ENCODE data around the gene SDK2.
"Not testable (repeated sequence)": the region's sequence is repeated elsewhere in the genome, so short reads cannot be mapped to it uniquely, and the experiment has no call there.

The SDK2 gene

GRCh38 chr17:73464447-73464846 lies 179.8 kb downstream of the SDK2 start:
- Mint-ChIP-seq H3K27me3 (peaks cover 13 to 22% of the 10 kb centered on the region in 2 donors), H3K36me3 (ENCODE audit: insufficient read depth) (no peaks in the 10 kb centered on the region), H3K4me1 (ENCODE audit: low read depth in 2 of 2) (no peaks in the 10 kb centered on the region), H3K4me3 (no peak overlapping the region), H3K27ac (no peak overlapping the region), H3K9me3 (peaks cover 0 to 2% of the 10 kb centered on the region in 2 donors)
- DNase-seq: no peak
- ATAC-seq (replicated peaks): no peak

GRCh38 chr17:73463821-73464220 lies 180.4 kb downstream of the SDK2 start:
- no peak for DNase-seq
- peaks cover 0 to 2% of the 10 kb centered on the region in 2 donors for H3K9me3 Mint-ChIP-seq
- peaks cover 19 to 28% of the 10 kb centered on the region in 2 donors for H3K27me3 Mint-ChIP-seq
- H3K4me3 Mint-ChIP-seq: no peak overlapping the region
- no peak for ATAC-seq (replicated peaks)
- H3K27ac Mint-ChIP-seq: no peak overlapping the region
- no peaks in the 10 kb centered on the region for H3K36me3 Mint-ChIP-seq (ENCODE audit: insufficient read depth)
- H3K4me1 Mint-ChIP-seq (ENCODE audit: low read depth in 2 of 2): no peaks in the 10 kb centered on the region

GRCh38 chr17:73462823-73463222 lies 181.4 kb downstream of the SDK2 start:
- H3K36me3 Mint-ChIP-seq (ENCODE audit: insufficient read depth): no peaks in the 10 kb centered on the region
- H3K4me3 Mint-ChIP-seq: no peak overlapping the region
- no peaks in the 10 kb centered on the region for H3K4me1 Mint-ChIP-seq (ENCODE audit: low read depth in 2 of 2)
- DNase-seq (no peak), ATAC-seq (replicated peaks) (no peak)
- peaks cover 23 to 30% of the 10 kb centered on the region in 2 donors for H3K27me3 Mint-ChIP-seq
- H3K9me3 Mint-ChIP-seq: peaks cover 0 to 2% of the 10 kb centered on the region in 2 donors
- no peak overlapping the region for H3K27ac Mint-ChIP-seq

- no peak for DNase-seq
- H3K27ac Mint-ChIP-seq: no peak overlapping the region
- no peak overlapping the region for H3K4me3 Mint-ChIP-seq
- no peak for ATAC-seq (replicated peaks)
- H3K4me1 Mint-ChIP-seq (ENCODE audit: low read depth in 2 of 2): no peaks in the 10 kb centered on the region
- peaks cover 0 to 2% of the 10 kb centered on the region in 2 donors for H3K9me3 Mint-ChIP-seq
- no peaks in the 10 kb centered on the region for H3K36me3 Mint-ChIP-seq (ENCODE audit: insufficient read depth)
- peaks cover 18 to 33% of the 10 kb centered on the region in 2 donors for H3K27me3 Mint-ChIP-seq
Measured at GRCh38 chr17:73459980-73460379, 184.3 kb downstream of the SDK2 start.

- H3K4me3 Mint-ChIP-seq: no peak overlapping the region
- H3K27ac Mint-ChIP-seq: no peak overlapping the region
- ATAC-seq (replicated peaks): no peak
- no peaks in the 10 kb centered on the region for H3K36me3 Mint-ChIP-seq (ENCODE audit: insufficient read depth)
- H3K9me3 Mint-ChIP-seq: peaks cover 0 to 2% of the 10 kb centered on the region in 2 donors
- H3K4me1 Mint-ChIP-seq (ENCODE audit: low read depth in 2 of 2): no peaks in the 10 kb centered on the region
- H3K27me3 Mint-ChIP-seq: peaks cover 18 to 39% of the 10 kb centered on the region in 2 donors
- no peak for DNase-seq
Measured at GRCh38 chr17:73455767-73456166, 188.5 kb downstream of the SDK2 start.

- Mint-ChIP-seq H3K4me1 (ENCODE audit: low read depth in 2 of 2) (no peaks in the 10 kb centered on the region), H3K9me3 (peaks cover 0 to 2% of the 10 kb centered on the region in 2 donors), H3K36me3 (ENCODE audit: insufficient read depth) (no peaks in the 10 kb centered on the region), H3K4me3 (no peak overlapping the region), H3K27ac (no peak overlapping the region), H3K27me3 (peaks cover 22 to 45% of the 10 kb centered on the region in 2 donors)
- DNase-seq: no peak
- no peak for ATAC-seq (replicated peaks)
Measured at GRCh38 chr17:73455050-73455687, 189.1 kb downstream of the SDK2 start.

- H3K4me3 Mint-ChIP-seq; H3K4me1 Mint-ChIP-seq (ENCODE audit: low read depth in 2 of 2); H3K27ac Mint-ChIP-seq; H3K9me3 Mint-ChIP-seq; ATAC-seq (replicated peaks); DNase-seq; H3K36me3 Mint-ChIP-seq (ENCODE audit: insufficient read depth): not testable (repeated sequence)
- peaks cover 11 to 38% of the 10 kb centered on the region in 2 donors for H3K27me3 Mint-ChIP-seq
Measured at GRCh38 chr17:73453494-73453893, 190.8 kb downstream of the SDK2 start.

- Mint-ChIP-seq H3K27ac (no peak overlapping the region), H3K9me3 (peaks cover 0 to 2% of the 10 kb centered on the region in 2 donors), H3K36me3 (ENCODE audit: insufficient read depth) (no peaks in the 10 kb centered on the region), H3K27me3 (peaks cover 10 to 36% of the 10 kb centered on the region in 2 donors), H3K4me3 (no peak overlapping the region), H3K4me1 (ENCODE audit: low read depth in 2 of 2) (no peaks in the 10 kb centered on the region)
- DNase-seq (no peak), ATAC-seq (replicated peaks) (no peak)
Measured at GRCh38 chr17:73453090-73453489, 191.2 kb downstream of the SDK2 start.

- H3K9me3 Mint-ChIP-seq: peaks cover 0 to 2% of the 10 kb centered on the region in 2 donors
Measured at GRCh38 chr17:73452009-73452408, 192.2 kb downstream of the SDK2 start.

GRCh38 chr17:73447319-73447718 lies 196.9 kb downstream of the SDK2 start:
- H3K27ac Mint-ChIP-seq: no peak overlapping the region
- H3K9me3 Mint-ChIP-seq: peaks cover 0 to under 1% of the 10 kb centered on the region in 2 donors
- ATAC-seq (replicated peaks): no peak
- no peak for DNase-seq
- peaks cover 16 to 32% of the 10 kb centered on the region in 2 donors for H3K27me3 Mint-ChIP-seq
- H3K4me1 Mint-ChIP-seq (ENCODE audit: low read depth in 2 of 2): no peaks in the 10 kb centered on the region
- no peak overlapping the region for H3K4me3 Mint-ChIP-seq
- H3K36me3 Mint-ChIP-seq (ENCODE audit: insufficient read depth): no peaks in the 10 kb centered on the region

More at GRCh38 chr17:73452009-73452408, 192.2 kb downstream of the SDK2 start:
- Mint-ChIP-seq H3K4me1 (ENCODE audit: low read depth in 2 of 2) (no peaks in the 10 kb centered on the region), H3K27ac (no peak overlapping the region), H3K27me3 (peaks cover 10 to 44% of the 10 kb centered on the region in 2 donors), H3K4me3 (no peak overlapping the region), H3K36me3 (ENCODE audit: insufficient read depth) (no peaks in the 10 kb centered on the region)
- DNase-seq (no peak), ATAC-seq (replicated peaks) (no peak)

GRCh38 chr17:73446617-73447016 lies 197.6 kb downstream of the SDK2 start:
- DNase-seq (no peak), ATAC-seq (replicated peaks) (no peak)
- no peak overlapping the region for H3K4me3 Mint-ChIP-seq
- no peaks in the 10 kb centered on the region for H3K9me3 Mint-ChIP-seq
- H3K27ac Mint-ChIP-seq: no peak overlapping the region
- peaks cover 12 to 32% of the 10 kb centered on the region in 2 donors for H3K27me3 Mint-ChIP-seq
- no peaks in the 10 kb centered on the region for H3K4me1 Mint-ChIP-seq (ENCODE audit: low read depth in 2 of 2)
- no peaks in the 10 kb centered on the region for H3K36me3 Mint-ChIP-seq (ENCODE audit: insufficient read depth)

GRCh38 chr17:73445466-73445865 lies 198.8 kb downstream of the SDK2 start:
- no peaks in the 10 kb centered on the region for H3K4me1 Mint-ChIP-seq (ENCODE audit: low read depth in 2 of 2)
- no peak for ATAC-seq (replicated peaks)
- peak overlapping the region in 1 of 2 donors; percentile 29 for H3K27ac Mint-ChIP-seq
- H3K4me3 Mint-ChIP-seq: no peak overlapping the region
- H3K9me3 Mint-ChIP-seq: no peaks in the 10 kb centered on the region
- DNase-seq: no peak
- peaks cover 9 to 25% of the 10 kb centered on the region in 2 donors for H3K27me3 Mint-ChIP-seq
- no peaks in the 10 kb centered on the region for H3K36me3 Mint-ChIP-seq (ENCODE audit: insufficient read depth)

GRCh38 chr17:73444021-73444420 lies 200.2 kb downstream of the SDK2 start:
- H3K4me1 Mint-ChIP-seq (ENCODE audit: low read depth in 2 of 2): no peaks in the 10 kb centered on the region
- peaks cover 7 to 25% of the 10 kb centered on the region in 2 donors for H3K27me3 Mint-ChIP-seq
- H3K9me3 Mint-ChIP-seq: no peaks in the 10 kb centered on the region
- no peak overlapping the region for H3K4me3 Mint-ChIP-seq
- no peak for ATAC-seq (replicated peaks)
- DNase-seq: no peak
- H3K36me3 Mint-ChIP-seq (ENCODE audit: insufficient read depth): no peaks in the 10 kb centered on the region
- no peak overlapping the region for H3K27ac Mint-ChIP-seq

- Mint-ChIP-seq H3K27me3 (peaks cover 0 to 17% of the 10 kb centered on the region in 2 donors), H3K4me3 (no peak overlapping the region), H3K4me1 (ENCODE audit: low read depth in 2 of 2) (no peaks in the 10 kb centered on the region), H3K9me3 (no peaks in the 10 kb centered on the region), H3K36me3 (ENCODE audit: insufficient read depth) (no peaks in the 10 kb centered on the region), H3K27ac (no peak overlapping the region)
- no peak for DNase-seq
- ATAC-seq (replicated peaks): no peak
Measured at GRCh38 chr17:73439597-73439996, 204.6 kb downstream of the SDK2 start.
